ENCODE data around the gene CXCR1. TPM values are rescaled to one million over a fixed set of nuclear protein-coding genes. Genes with fewer than 3 reads are reported as not detected.
"Not testable (repeated sequence)": the region's sequence is repeated elsewhere in the genome, so short reads cannot be mapped to it uniquely, and the experiment has no call there.

The CXCR1 gene
- total and polyA plus RNA-seq, 8 donors, result 0.03 to 0.87 (median 0.53) TPM; not detected in 2

DNA sequence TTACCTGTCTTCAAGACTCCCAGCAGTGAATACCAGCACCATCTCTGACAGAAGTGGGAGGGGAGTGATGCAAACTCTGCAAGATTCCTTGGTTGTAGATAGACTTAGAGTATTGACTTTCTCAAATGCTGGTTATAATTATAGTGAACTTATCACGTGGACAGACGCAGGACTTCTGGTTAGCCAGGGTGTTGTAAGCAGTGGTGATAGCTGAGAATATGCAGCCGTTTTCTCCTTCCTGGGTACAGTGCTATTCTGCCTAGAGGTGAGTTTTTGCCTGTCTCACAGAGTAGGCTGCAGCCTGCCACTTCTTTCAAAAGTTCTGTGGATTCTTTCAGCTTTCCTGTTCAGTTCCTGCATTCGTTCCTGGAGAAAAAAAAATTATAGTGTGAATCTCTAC is 41.7 kb downstream of the CXCR1 start:
- WGBS, 5 donors, result 39 to 64% (median 43%) methylated on average over 4 of the region's 4 CpGs
- peak overlapping the region in 1 of 4 donors; percentile 32 for H3K4me3 ChIP-seq

DNA sequence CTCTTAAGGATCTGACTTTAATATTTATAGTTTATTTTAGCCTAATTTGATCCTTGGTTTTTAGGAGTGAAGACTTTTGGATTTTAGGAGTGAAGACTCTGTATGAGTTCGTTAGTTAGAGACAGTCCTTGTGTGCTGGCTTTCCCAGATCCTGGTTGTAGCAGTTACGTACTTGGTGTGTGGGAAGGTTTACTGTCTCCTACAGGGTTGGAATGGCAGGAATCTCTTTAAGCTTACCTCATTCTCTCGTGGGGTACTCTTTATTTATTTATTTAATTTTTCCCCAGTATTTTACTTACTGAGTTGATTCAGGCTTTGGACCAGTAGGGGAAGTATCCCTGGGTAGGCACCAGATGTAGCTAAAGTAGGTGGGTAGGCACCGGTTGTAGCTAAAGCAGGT is 42.8 kb downstream of the CXCR1 start:
- peaks cover 0 to 32% (median 4%) of the 10 kb centered on the region in 3 donors for H3K27me3 ChIP-seq
- TF ChIP-seq POLR2AphosphoS5 (IDR thresholded peaks at IDR 0.05) (no peak), POLR2A (IDR thresholded peaks at IDR 0.05) (no peak), EP300 (IDR thresholded peaks at IDR 0.05) (no peak)
- TF ChIP-seq, protein P1, sequence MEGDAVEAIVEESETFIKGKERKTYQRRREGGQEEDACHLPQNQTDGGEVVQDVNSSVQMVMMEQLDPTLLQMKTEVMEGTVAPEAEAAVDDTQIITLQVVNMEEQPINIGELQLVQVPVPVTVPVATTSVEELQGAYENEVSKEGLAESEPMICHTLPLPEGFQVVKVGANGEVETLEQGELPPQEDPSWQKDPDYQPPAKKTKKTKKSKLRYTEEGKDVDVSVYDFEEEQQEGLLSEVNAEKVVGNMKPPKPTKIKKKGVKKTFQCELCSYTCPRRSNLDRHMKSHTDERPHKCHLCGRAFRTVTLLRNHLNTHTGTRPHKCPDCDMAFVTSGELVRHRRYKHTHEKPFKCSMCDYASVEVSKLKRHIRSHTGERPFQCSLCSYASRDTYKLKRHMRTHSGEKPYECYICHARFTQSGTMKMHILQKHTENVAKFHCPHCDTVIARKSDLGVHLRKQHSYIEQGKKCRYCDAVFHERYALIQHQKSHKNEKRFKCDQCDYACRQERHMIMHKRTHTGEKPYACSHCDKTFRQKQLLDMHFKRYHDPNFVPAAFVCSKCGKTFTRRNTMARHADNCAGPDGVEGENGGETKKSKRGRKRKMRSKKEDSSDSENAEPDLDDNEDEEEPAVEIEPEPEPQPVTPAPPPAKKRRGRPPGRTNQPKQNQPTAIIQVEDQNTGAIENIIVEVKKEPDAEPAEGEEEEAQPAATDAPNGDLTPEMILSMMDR (IDR thresholded peaks at IDR 0.05), result no peak
- H3K9me3 ChIP-seq, result peaks cover 0 to 23% (median 19%) of the 10 kb centered on the region in 4 donors
- no peaks in the 10 kb centered on the region for H3K36me3 ChIP-seq
- H3K4me3 ChIP-seq, result no peak overlapping the region
- 72 to 84% (median 79%) methylated on average over 4 of the region's 4 CpGs for WGBS, 5 donors
- H3K27ac ChIP-seq, result no peak overlapping the region
- no peaks in the 10 kb centered on the region for H3K4me1 ChIP-seq
- intact Hi-C loops (cut with DNase I; ENCODE audit: low total_unique reads), result no loop called here
- DNase-seq, result no peak

More for the DNA sequence above, 41.7 kb downstream of the CXCR1 start:
- Histone ChIP-seq H3K27ac (no peak overlapping the region), H3K36me3 (no peaks in the 10 kb centered on the region), H3K27me3 (peaks cover 0 to 37% (median 4%) of the 10 kb centered on the region in 3 donors), H3K9me3 (peaks cover 0 to 23% (median 19%) of the 10 kb centered on the region in 4 donors), H3K4me1 (no peaks in the 10 kb centered on the region)
- intact Hi-C loops (cut with DNase I; ENCODE audit: low total_unique reads), result no loop called here
- TF ChIP-seq POLR2A (IDR thresholded peaks at IDR 0.05), result no peak
- TF ChIP-seq, protein P1 (IDR thresholded peaks at IDR 0.05), result no peak
- no peak for TF ChIP-seq EP300 (IDR thresholded peaks at IDR 0.05)
- TF ChIP-seq POLR2AphosphoS5 (IDR thresholded peaks at IDR 0.05), result no peak
- no peak for DNase-seq

DNA sequence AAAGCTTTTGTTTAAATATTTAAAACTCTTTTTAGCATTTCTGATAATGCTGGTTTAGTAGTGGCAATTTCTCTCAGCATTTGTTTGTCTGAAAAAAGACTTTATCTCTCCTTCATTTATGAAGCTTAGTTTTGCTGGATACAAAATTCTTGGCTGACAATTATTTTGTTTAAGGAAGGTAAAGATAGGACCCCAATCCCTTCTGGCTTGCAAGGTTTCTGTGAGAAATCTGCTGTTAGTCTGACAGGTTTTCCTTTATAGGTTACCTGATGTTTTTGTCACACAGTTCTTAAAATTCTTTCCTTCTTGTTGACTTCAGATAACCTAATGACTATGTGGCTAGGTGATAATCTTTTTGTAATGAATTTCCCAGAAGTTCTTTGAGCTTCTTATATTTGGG is 44.5 kb downstream of the CXCR1 start:
- H3K4me1 ChIP-seq; H3K4me3 ChIP-seq; H3K27ac ChIP-seq; H3K36me3 ChIP-seq; DNase-seq; intact Hi-C loops (cut with DNase I; ENCODE audit: low total_unique reads): not testable (repeated sequence)
- peaks cover 0 to 36% (median 22%) of the 10 kb centered on the region in 4 donors for H3K9me3 ChIP-seq
- H3K27me3 ChIP-seq, result peaks cover 0 to 26% (median 0%) of the 10 kb centered on the region in 3 donors

DNA sequence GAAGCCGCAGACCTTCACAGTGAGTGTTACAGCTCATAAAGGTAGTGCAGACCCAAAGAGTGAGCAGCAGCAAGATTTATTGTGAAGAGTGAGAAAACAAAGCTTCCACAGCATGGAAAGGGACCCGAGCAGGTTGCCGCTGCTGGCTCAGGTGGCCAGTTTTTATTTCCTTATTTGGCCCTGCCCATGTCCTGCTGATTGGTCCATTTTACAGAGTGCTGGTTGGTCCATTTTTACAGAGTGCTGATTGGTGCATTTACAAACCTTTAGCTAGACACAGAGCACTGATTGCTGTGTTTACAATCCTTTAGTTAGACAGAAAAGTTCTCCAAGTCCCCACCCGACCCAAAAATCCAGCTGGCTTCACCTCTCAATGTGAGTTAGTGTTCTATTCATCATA is 45.0 kb downstream of the CXCR1 start:
- H3K9me3 ChIP-seq, result peaks cover 2 to 41% (median 26%) of the 10 kb centered on the region in 4 donors
- H3K4me1 ChIP-seq; DNase-seq; H3K27ac ChIP-seq; H3K4me3 ChIP-seq; intact Hi-C loops (cut with DNase I; ENCODE audit: low total_unique reads); H3K36me3 ChIP-seq: not testable (repeated sequence)
- H3K27me3 ChIP-seq, result peaks cover 0 to 21% (median 0%) of the 10 kb centered on the region in 3 donors
- 68 to 80% (median 77%) methylated on average over 4 of the region's 4 CpGs for WGBS, 5 donors

Other genes starting within 250 kb of the CXCR1 start
- 100 to 1,000 TPM; 145 to 682 (median 198) TPM for gene TNS1, start 164.0 kb downstream of the CXCR1 start, total RNA-seq
- gene TNS1, start 164.0 kb downstream of the CXCR1 start, polyA plus RNA-seq, result 10 to 100 TPM; 18.5 to 44.9 (median 33.2) TPM
- gene RUFY4, start 97.7 kb downstream of the CXCR1 start, total RNA-seq, result not detected
- gene RUFY4, start 97.7 kb downstream of the CXCR1 start, polyA plus RNA-seq, result under 1 TPM in 2 of 3 donors, not detected in 1; 0.12 to 0.43 TPM
- gene CXCR2, start 40.9 kb downstream of the CXCR1 start, total RNA-seq, result 1 to 10 TPM in 1 of 5 donors, under 1 TPM in 1, not detected in 3; 0.37 to 1.2 TPM
- 1 to 10 TPM; 1.2 to 2.3 (median 2.1) TPM for gene CXCR2, start 40.9 kb downstream of the CXCR1 start, polyA plus RNA-seq
- gene ARPC2, start 50.2 kb upstream of the CXCR1 start, total RNA-seq, result 100 to 1,000 TPM in 4 of 5 donors, 10 to 100 TPM in 1; 92.1 to 456 (median 234) TPM
- 100 to 1,000 TPM; 188 to 384 (median 278) TPM for gene ARPC2, start 50.2 kb upstream of the CXCR1 start, polyA plus RNA-seq
- 1 to 10 TPM in 3 of 5 donors, under 1 TPM in 2; 0.45 to 4.8 (median 1.1) TPM for gene GPBAR1, start 94.1 kb upstream of the CXCR1 start, total RNA-seq
- 1 to 10 TPM; 1.8 to 2.7 (median 2.6) TPM for gene GPBAR1, start 94.1 kb upstream of the CXCR1 start, polyA plus RNA-seq
- gene AAMP, start 103.2 kb upstream of the CXCR1 start, total RNA-seq, result 100 to 1,000 TPM in 4 of 5 donors, 10 to 100 TPM in 1; 82.6 to 218 (median 173) TPM
- gene AAMP, start 103.2 kb upstream of the CXCR1 start, polyA plus RNA-seq, result 100 to 1,000 TPM in 1 of 3 donors, 10 to 100 TPM in 2; 85.9 to 183 (median 88.9) TPM
- gene PNKD, start 103.6 kb upstream of the CXCR1 start, total RNA-seq, result 100 to 1,000 TPM in 2 of 5 donors, 10 to 100 TPM in 3; 35.1 to 121 (median 76.9) TPM
- 100 to 1,000 TPM; 114 to 116 (median 114) TPM for gene PNKD, start 103.6 kb upstream of the CXCR1 start, polyA plus RNA-seq
- gene TMBIM1, start 125.5 kb upstream of the CXCR1 start, total RNA-seq, result 100 to 1,000 TPM; 103 to 318 (median 223) TPM
- gene TMBIM1, start 125.5 kb upstream of the CXCR1 start, polyA plus RNA-seq, result 100 to 1,000 TPM in 1 of 3 donors, 10 to 100 TPM in 2; 94.6 to 119 (median 97.9) TPM
- not detected for gene CATIP, start 189.9 kb upstream of the CXCR1 start, total RNA-seq
- gene CATIP, start 189.9 kb upstream of the CXCR1 start, polyA plus RNA-seq, result under 1 TPM; 0.18 to 0.62 (median 0.31) TPM
- 10 to 100 TPM in 3 of 5 donors, 1 to 10 TPM in 1, not detected in 1; 8.9 to 20.4 (median 16.9) TPM for gene SLC11A1, start 215.3 kb upstream of the CXCR1 start, total RNA-seq
- gene SLC11A1, start 215.3 kb upstream of the CXCR1 start, polyA plus RNA-seq, result 1 to 10 TPM; 4.2 to 4.7 (median 4.5) TPM
- gene CTDSP1, start 232.9 kb upstream of the CXCR1 start, total RNA-seq, result 100 to 1,000 TPM in 3 of 5 donors, 10 to 100 TPM in 2; 43.3 to 188 (median 128) TPM
- gene CTDSP1, start 232.9 kb upstream of the CXCR1 start, polyA plus RNA-seq, result 100 to 1,000 TPM in 2 of 3 donors, 10 to 100 TPM in 1; 99.8 to 117 (median 100) TPM